HG02588 (cell line): ENCODE results near the gene PPP1R3F.
"Not testable (repeated sequence)": the region's sequence is repeated elsewhere in the genome, so short reads cannot be mapped to it uniquely, and the experiment has no call there.

ENCODE experiments used
- ATAC-seq: cut with Tn5 transposase; IDR thresholded peaks from one replicate; pipeline ENCODE4 v1.9.1; 2021; ENCODE audit warnings: mild to moderate bottlenecking, moderate library complexity; ENCODE audit not compliant: unreplicated experiment

PPP1R3F gene

DNA sequence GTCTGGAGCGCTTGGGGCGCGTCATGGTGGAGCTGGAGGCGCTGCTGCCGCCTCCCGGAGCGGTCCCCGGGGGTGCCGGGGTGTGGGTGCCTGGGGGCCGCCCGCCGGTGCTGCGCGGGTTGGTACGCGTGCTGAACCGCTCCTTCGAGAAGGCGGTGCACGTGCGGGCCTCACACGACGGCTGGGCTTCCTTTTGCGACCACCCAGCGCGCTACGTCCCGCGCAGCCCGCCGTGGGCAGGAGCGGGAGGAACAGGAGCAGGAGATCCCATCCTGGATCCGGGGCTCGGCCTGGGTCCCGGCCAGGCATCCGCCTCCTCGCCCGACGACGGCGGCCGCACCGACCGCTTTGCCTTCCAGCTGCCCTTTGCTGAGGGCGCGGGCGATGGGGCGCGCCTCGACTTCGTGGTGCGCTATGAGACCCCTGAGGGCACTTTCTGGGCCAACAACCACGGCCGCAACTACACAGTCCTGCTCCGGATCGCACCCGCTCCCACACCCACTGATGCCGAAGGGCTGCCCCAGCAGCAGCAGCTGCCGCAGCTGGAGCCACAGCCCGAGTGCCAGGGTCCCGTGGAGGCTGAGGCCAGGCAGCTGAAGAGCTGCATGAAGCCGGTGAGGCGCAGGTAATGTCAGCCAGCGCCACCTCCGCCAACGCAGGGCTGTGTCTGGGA is 792 bp downstream of the PPP1R3F start:
- no peak for ATAC-seq

GRCh38 chrX:49271341-49271740 is 1.7 kb downstream of the PPP1R3F start:
- no peak for ATAC-seq

- no peak for ATAC-seq
These were observed 2.8 kb downstream of the PPP1R3F start for GRCh38 chrX:49272421-49272820.

DNA sequence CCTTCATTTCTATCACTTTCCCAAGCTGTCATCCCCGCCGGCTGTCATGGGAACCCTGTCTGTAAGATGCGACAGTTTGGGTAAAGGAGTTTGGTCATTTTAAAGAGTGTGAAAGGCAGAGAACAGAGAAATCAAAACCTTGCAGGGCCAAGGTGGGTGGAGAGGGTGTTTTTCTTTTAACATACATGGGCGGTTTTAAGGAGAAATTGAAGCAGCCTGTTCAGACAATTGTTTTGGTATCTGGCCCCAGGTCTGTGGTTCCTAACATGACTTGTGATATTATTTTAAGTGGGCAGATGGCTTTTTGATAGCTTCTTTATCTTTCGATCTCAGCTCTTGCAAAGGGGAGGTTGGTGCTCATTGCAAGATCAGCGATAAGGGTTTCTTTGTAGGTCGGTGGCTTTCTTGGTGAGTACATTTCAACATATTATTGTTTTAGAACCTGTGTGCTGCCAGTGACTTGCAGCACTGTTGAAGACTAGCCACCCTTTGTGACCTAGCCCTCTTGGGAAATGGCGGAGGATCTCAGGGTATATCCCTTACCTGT is 3.7 kb downstream of the PPP1R3F start:
- no peak for ATAC-seq

DNA sequence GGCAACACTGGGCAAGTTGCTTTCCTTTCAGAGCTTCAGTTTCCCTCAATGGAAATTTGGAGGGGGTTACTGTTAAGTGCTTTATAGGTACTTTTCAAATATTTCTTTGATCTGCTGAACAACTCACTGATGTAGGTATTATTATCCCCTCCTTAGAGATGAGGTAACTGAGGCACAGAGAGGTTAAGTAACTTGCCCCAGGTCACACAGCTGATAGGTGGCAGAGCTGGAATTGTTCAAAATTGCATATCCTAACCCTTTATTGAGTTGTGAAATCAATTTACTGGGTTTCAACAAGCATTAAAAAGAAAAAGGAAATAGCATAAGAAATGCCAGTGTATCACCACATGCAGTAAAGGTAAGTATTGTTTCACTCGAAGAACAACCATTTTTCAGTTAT is 6.6 kb downstream of the PPP1R3F start:
- ATAC-seq: no peak

- ATAC-seq: no peak
These were observed 7.3 kb downstream of the PPP1R3F start for GRCh38 chrX:49276671-49277534.

DNA sequence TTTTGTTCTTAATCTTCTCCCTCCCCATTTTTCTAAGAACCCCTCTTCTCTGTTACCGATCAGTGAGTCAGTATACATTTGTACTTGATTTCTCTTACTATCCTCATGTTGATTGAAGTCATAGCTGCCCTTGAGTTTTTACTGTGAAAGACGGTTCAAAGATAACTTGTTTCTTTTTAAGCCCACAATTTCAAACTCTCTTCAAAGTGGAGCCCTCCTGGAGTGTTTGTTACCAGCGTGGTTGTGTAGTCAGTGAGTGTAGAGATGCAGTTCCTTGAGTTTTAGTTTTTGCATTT is 7.9 kb downstream of the PPP1R3F start:
- ATAC-seq: no peak

DNA sequence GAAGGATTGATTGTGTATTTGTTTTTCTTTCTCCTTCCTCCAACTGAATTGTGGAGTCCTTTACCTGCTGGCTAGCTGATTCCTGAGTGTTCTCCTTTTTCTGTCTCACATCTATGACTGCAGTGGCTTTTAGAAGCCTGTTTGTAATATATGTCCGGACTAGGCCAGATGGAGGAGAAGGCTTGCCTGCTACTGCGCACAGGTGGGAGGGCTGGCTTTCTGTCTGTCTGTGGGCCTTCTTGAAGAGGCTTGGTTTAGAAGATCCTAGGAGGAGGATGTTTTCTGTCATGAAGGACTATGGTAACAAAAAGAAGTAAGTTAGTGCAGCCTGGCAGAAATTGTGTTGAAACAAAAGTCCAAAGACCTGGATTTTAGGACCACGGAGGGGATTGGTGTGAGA is 8.5 kb downstream of the PPP1R3F start:
- ATAC-seq: no peak

DNA sequence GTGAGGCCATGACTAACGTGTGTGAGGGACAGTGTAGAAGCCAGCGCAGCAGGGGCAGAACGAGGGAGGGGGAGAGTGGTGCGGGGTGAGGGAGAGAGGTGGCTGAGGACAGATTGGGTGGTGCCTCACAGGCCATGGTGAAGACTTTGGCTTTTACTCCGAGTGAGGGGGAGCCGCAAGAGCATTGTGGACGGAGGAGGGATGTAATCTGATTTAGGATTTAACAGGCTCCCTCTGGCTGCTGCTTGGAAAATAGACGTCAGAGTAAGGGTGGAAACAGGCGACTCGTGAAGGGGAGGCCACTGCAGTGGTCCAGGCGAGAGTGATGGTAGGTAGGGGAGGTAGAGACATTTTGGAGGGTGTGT is 13.0 kb downstream of the PPP1R3F start:
- ATAC-seq: no peak

DNA sequence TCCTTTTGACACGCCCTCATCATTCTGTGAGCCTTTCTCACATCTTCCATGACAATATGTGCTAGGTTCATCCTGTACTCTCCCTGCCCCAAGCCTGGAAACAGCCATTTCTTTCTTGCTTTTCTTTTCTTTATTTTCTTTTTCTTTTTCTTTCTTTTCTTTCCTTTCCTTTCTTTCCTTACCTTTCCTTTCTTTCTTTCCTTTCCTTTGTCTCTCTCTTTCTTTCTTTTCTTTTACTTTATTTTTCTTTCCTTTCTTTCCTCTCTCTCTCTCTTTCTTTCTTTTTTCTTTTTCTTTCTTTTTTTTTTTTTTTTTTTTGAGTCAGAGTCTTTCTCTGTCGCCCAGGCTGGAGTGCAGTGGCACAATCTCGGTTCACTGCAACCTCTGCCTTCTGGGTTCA is 14.6 kb downstream of the PPP1R3F start:
- no peak for ATAC-seq

DNA sequence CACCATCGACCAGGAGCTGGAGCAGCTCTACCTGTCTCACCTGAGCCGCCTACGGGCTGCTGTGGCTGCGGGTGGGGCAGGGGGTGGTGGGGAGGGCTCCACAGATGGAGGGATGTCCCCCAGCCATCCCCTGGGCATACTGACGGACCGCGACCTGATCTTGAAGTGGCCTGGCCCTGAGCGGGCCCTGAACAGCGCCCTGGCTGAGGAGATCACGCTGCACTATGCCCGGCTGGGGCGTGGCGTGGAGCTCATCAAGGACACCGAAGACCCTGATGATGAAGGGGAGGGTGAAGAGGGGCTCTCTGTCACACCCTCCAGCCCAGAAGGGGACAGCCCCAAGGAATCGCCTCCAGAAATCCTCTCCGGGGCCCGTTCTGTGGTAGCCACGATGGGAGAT is 16.5 kb downstream of the PPP1R3F start:
- no peak for ATAC-seq

- ATAC-seq: no peak
These were observed 17.0 kb downstream of the PPP1R3F start for GRCh38 chrX:49286581-49286980.

DNA sequence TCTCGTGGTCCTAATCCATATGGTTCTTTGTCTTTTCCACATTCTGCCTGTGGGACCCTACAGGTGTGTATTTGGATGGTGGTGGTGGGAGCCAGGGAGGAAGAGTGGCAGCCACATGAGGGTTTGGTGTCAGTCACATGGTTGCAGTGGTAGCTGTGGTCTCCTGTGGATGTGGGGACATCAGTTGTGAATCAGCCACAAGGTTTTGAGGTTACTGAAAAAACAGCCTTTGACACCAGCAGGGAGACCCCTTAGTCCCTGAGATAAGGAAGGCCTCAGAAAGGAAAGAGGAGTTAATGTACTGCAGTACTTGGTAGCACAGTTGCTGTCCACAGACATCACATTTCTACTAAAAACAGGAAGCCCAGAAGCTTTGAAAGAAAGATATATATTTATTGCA is 18.1 kb downstream of the PPP1R3F start:
- ATAC-seq: no peak

DNA sequence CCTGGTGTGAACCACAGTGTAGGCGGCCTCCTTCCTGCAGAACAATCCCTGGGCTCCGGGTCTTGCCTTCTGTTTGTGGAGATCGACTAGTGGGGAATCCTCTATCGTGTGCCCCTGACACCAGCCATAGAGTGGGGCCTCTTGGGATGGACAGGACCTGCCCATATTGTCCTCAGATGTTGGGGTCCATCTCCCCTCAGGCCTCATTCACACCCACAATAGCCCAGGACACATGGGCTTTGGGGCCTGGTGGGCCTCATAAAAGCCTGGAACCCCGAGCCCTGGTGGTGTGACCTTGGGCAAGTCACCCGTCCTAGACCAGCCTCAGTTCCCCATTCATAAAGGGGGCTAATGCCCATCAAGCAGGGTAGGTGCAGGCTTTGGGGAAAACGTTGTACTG is 20.6 kb downstream of the PPP1R3F start:
- no peak for ATAC-seq

DNA sequence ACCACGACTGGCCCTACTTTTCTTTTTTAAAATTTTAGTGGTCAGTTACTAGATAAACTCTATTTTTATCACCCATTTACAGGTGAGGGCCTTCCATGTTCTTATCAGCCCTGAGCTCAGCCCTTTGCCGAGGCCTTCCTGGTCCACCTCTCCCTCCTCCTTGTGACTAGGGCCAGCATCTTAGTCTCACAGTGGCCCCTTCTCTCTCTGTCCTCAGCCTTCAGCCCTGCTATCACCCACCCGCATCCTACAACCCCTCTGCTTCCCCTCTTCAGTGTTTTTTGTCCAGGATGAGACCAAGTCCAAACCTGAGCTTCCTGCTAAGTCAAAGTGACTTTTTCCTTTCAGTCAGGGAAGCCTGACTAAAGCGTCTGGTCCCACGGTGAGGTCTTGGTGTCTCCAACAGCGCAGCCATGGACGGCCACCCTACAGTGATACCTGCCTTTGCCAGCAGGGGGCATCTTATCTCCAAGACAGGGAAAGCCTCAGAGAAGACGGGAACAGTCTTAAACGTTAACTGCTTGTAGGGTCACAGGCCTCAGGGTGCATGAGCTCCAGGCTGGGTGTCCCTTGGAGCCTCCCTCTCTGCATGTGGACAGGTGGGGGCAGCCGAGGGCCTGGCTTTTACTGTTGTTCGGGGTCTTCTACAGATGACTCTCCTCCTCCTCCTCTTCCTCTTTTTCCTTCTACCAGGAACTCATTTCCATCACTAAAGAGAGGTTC is 22.2 kb downstream of the PPP1R3F start:
- ATAC-seq: no peak

DNA sequence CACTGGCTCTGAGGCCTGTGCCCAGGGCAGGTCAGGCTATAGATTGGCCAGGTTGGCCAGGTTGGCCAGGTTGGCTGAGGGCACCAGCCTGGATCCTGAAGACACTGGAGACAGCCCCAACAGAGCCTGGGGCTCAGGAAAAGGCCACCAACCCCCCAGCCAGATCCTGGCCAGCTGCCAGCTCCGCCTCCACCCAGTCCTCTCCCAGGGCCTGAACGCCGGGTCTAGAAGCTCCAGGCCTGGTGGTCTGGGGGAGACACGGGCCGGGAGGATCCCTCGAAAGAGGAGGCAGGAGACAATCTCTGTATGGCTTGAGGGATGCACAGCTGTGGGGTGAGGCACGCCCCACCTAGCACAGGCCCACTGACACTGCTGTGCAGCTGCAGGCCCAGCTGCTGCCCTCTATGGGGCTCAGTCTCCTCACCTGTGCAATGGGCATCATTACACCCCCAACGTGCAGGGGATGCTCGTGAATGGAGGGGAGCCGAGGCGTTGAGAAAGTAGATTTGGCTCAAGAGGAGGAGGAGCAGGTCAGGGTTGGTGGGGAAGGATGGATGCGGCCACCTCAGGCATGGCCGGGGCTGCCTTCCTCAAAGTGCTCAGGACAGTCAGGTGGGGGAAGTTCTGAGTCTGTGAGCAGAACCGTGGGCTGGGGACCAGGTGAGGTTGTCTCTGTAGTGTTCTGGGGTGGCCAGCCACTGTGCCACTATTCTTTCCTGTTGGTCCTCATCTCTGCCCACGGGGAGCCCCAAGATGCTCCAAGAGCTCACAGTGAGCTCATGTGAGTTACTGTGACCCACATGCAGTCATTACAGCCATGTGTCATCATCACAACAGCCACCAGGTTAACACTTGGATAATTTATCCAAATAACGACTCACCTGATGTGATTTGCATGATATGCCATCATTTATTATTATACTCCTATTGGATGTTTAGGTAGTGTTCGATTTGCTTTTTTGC is 23.1 kb downstream of the PPP1R3F start:
- no peak for ATAC-seq

- not testable (repeated sequence) for ATAC-seq
These were observed 29.7 kb downstream of the PPP1R3F start for GRCh38 chrX:49299293-49299692.

DNA sequence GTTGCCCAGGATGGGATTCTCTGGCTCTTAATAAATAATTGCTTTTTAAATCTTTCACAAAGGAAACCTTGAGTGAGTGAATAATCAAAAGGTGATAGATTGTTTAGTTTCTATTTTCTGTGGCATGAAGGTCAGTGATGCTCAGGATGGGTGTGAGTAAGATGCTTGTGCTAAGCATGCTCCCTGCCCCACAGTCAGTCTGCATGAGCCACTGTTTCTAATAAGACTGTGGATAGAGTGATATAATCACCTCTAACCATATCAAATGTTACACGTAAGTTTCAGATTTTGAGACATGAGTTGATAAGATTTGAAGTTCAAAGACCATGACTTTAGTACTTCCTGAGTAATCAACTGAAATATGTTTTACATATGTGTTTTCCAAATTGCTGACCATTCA is 31.1 kb downstream of the PPP1R3F start:
- ATAC-seq: no peak

DNA sequence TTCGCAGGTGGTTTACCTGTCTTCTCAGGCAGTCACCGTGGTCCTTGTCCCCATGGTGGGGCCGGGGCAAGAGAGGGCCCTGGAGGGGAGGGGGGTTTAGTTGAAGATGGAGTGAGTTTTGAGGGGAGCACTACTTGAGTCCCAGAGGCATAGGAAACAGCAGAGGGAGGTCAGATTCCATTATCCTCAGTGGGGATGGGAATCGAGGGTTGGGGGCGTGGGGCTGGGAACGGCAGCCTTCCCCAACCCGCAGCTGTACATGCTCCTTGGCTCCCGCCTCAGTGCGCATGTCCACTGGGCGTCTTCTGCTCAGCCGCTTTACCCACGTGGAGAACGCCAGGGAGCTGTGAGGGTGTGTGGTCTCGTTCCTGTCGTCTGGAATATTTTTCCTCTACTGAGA is 33.8 kb downstream of the PPP1R3F start, which contains the start of gene GAGE10:
GAGE10 (plus strand) TSS at position 301 of the 400 bp plus-strand sequence. CDS start 1,214 bp downstream, outside the sequence.
- no peak for ATAC-seq

GRCh38 chrX:49307775-49308174 is 38.2 kb downstream of the PPP1R3F start:
- not testable (repeated sequence) for ATAC-seq
